ENCODE measurements around the gene TDRD3.

DNA sequence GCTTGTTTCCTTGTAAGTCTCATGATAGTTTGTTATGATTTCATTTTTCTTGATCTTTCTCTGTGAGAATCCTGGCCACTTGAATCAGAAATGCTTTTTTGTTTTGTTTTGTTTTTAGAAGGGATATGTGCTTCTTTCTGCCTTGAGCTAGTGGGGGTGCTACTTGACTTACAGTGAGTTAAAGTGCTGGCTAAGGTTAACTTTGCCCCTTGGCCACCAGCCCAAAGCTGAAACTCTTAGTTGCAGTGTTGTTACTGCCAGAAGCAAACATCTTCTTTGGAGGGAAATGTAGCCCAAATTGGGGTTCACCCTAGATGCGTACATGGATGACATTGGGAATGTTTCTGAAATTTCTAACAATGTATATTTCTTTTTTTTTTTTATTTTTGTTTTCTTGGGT is 57.4 kb downstream of the TDRD3 start:
- TF ChIP-seq, protein P1, sequence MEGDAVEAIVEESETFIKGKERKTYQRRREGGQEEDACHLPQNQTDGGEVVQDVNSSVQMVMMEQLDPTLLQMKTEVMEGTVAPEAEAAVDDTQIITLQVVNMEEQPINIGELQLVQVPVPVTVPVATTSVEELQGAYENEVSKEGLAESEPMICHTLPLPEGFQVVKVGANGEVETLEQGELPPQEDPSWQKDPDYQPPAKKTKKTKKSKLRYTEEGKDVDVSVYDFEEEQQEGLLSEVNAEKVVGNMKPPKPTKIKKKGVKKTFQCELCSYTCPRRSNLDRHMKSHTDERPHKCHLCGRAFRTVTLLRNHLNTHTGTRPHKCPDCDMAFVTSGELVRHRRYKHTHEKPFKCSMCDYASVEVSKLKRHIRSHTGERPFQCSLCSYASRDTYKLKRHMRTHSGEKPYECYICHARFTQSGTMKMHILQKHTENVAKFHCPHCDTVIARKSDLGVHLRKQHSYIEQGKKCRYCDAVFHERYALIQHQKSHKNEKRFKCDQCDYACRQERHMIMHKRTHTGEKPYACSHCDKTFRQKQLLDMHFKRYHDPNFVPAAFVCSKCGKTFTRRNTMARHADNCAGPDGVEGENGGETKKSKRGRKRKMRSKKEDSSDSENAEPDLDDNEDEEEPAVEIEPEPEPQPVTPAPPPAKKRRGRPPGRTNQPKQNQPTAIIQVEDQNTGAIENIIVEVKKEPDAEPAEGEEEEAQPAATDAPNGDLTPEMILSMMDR (IDR thresholded peaks at IDR 0.05), result no peak
- TF ChIP-seq EZH2 (IDR thresholded peaks at IDR 0.05), result no peak

Data from neural progenitor cell (in vitro differentiated cells).